ENCODE data around the gene FNBP1L.

The FNBP1L gene

GRCh38 chr1:93440272-93440671 lies 7.6 kb upstream of the FNBP1L start:
- Histone ChIP-seq H3K27me3 (replicated peaks; ENCODE audit: insufficient read depth, low read length) (no peaks in the 10 kb centered on the region), H4K20me1 (ENCODE audit: insufficient read depth, low read length) (no peaks in the 10 kb centered on the region), H3K4me1 (ENCODE audit: low read length) (no peaks in the 10 kb centered on the region), H3K9me2 (replicated peaks; ENCODE audit: insufficient read depth, low read length) (no peaks in the 10 kb centered on the region), H3K4me3 (ENCODE audit: low read length) (no peak overlapping the region), H3K4me2 (ENCODE audit: low read depth, low read length) (no peak overlapping the region), H3K79me2 (ENCODE audit: low read length) (no peaks in the 10 kb centered on the region), H3K27ac (ENCODE audit: low read length) (no peak overlapping the region), H2AFZ (ENCODE audit: low read length) (no peak overlapping the region), H3F3A (ENCODE audit: insufficient read depth, low read length) (no peaks in the 10 kb centered on the region), H3K9ac (ENCODE audit: low read length) (no peak overlapping the region), H3K9me3 (replicated peaks; ENCODE audit: insufficient read depth, low read length) (no peaks in the 10 kb centered on the region), H3K36me3 (replicated peaks; ENCODE audit: insufficient read depth, low read length) (no peaks in the 10 kb centered on the region)
- TF ChIP-seq EZH2phosphoT487 (IDR thresholded peaks at IDR 0.05; ENCODE audit: low read length) (no peak), EZH2 (optimal IDR thresholded peaks at IDR 0.05; ENCODE audit: low read depth, low read length) (no peak), CTCF (IDR thresholded peaks at IDR 0.05; ENCODE audit: low read length) (no peak)
- no peak for DNase-seq

- H3K9me2 ChIP-seq (replicated peaks; ENCODE audit: insufficient read depth, low read length): no peaks in the 10 kb centered on the region
- no peaks in the 10 kb centered on the region for H3K9me3 ChIP-seq (replicated peaks; ENCODE audit: insufficient read depth, low read length)
- H3K4me3 ChIP-seq (ENCODE audit: low read length): no peak overlapping the region
- no peaks in the 10 kb centered on the region for H3K79me2 ChIP-seq (ENCODE audit: low read length)
- H3K4me1 ChIP-seq (ENCODE audit: low read length): no peaks in the 10 kb centered on the region
- no peak for DNase-seq
- H2AFZ ChIP-seq (ENCODE audit: low read length): no peak overlapping the region
- H4K20me1 ChIP-seq (ENCODE audit: insufficient read depth, low read length): no peaks in the 10 kb centered on the region
- H3K27ac ChIP-seq (ENCODE audit: low read length): no peak overlapping the region
- H3F3A ChIP-seq (ENCODE audit: insufficient read depth, low read length): no peaks in the 10 kb centered on the region
- no peak overlapping the region for H3K9ac ChIP-seq (ENCODE audit: low read length)
- no peak for TF ChIP-seq CTCF (IDR thresholded peaks at IDR 0.05; ENCODE audit: low read length)
- no peak for TF ChIP-seq EZH2 (optimal IDR thresholded peaks at IDR 0.05; ENCODE audit: low read depth, low read length)
- TF ChIP-seq EZH2phosphoT487 (IDR thresholded peaks at IDR 0.05; ENCODE audit: low read length): no peak
- H3K36me3 ChIP-seq (replicated peaks; ENCODE audit: insufficient read depth, low read length): no peaks in the 10 kb centered on the region
- H3K4me2 ChIP-seq (ENCODE audit: low read depth, low read length): no peak overlapping the region
- H3K27me3 ChIP-seq (replicated peaks; ENCODE audit: insufficient read depth, low read length): no peaks in the 10 kb centered on the region
Measured at GRCh38 chr1:93440706-93441105, 7.2 kb upstream of the FNBP1L start.

DNA sequence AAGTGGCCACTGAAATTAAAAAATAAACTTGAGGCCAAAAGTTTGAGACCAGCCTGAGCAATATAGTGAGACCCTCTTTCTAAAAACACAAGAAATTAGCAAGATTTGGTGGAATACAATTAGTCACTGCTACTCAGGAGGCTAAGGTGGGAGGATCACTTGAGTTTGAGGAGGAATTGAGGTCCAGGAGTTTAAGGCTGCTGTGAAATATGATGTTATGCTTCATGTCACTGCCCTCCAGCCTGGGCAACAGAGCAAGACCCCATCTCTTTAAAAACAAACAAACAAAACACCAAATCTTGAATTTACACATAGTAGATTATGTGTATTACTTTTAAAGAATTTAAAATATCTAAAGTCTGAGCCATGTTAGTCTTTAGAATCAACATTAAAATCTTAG lies 6.3 kb upstream of the FNBP1L start:
- Histone ChIP-seq H3K9ac (ENCODE audit: low read length) (no peak overlapping the region), H3K27ac (ENCODE audit: low read length) (no peak overlapping the region), H3F3A (ENCODE audit: insufficient read depth, low read length) (no peaks in the 10 kb centered on the region), H3K4me1 (ENCODE audit: low read length) (no peaks in the 10 kb centered on the region), H3K4me3 (ENCODE audit: low read length) (no peak overlapping the region), H3K79me2 (ENCODE audit: low read length) (no peaks in the 10 kb centered on the region), H3K9me2 (replicated peaks; ENCODE audit: insufficient read depth, low read length) (no peaks in the 10 kb centered on the region), H3K4me2 (ENCODE audit: low read depth, low read length) (no peak overlapping the region), H2AFZ (ENCODE audit: low read length) (no peak overlapping the region), H4K20me1 (ENCODE audit: insufficient read depth, low read length) (no peaks in the 10 kb centered on the region), H3K27me3 (replicated peaks; ENCODE audit: insufficient read depth, low read length) (no peaks in the 10 kb centered on the region), H3K36me3 (replicated peaks; ENCODE audit: insufficient read depth, low read length) (no peaks in the 10 kb centered on the region), H3K9me3 (replicated peaks; ENCODE audit: insufficient read depth, low read length) (no peaks in the 10 kb centered on the region)
- TF ChIP-seq EZH2phosphoT487 (IDR thresholded peaks at IDR 0.05; ENCODE audit: low read length): no peak
- no peak for TF ChIP-seq EZH2 (optimal IDR thresholded peaks at IDR 0.05; ENCODE audit: low read depth, low read length)
- no peak for TF ChIP-seq CTCF (IDR thresholded peaks at IDR 0.05; ENCODE audit: low read length)
- no peak for DNase-seq

Measured in MM.1S (cell line).